GM21717 (cell line): ENCODE results near the gene OSCP1.

Experiments used
- ATAC-seq: cut with Tn5 transposase; IDR thresholded peaks from one replicate; pipeline ENCODE4 v1.9.1; 2021; ENCODE audit warnings: mild to moderate bottlenecking, moderate library complexity; ENCODE audit not compliant: unreplicated experiment

OSCP1 gene

GRCh38 chr1:36475341-36475740 lies 25.1 kb upstream of the OSCP1 start:
- no peak for ATAC-seq

- no peak for ATAC-seq
These were observed 22.4 kb upstream of the OSCP1 start for GRCh38 chr1:36472656-36473055.

GRCh38 chr1:36471830-36472641 lies 21.8 kb upstream of the OSCP1 start:
- ATAC-seq, result no peak

- no peak for ATAC-seq
These were observed 18.9 kb upstream of the OSCP1 start for GRCh38 chr1:36469163-36469562.

- ATAC-seq, result no peak
These were observed 17.6 kb upstream of the OSCP1 start for GRCh38 chr1:36467700-36468455.

GRCh38 chr1:36467027-36467410 lies 16.8 kb upstream of the OSCP1 start:
- ATAC-seq, result no peak

GRCh38 chr1:36466370-36467026 lies 16.2 kb upstream of the OSCP1 start:
- ATAC-seq, result no peak

- no peak for ATAC-seq
These were observed 15.6 kb upstream of the OSCP1 start for GRCh38 chr1:36465731-36466369.

- ATAC-seq, result peak; percentile 12
These were observed 14.5 kb upstream of the OSCP1 start for GRCh38 chr1:36464605-36465393.

- ATAC-seq, result peak; percentile 78
These were observed 13.8 kb upstream of the OSCP1 start, which contains the start of gene MRPS15 for GRCh38 chr1:36463803-36464604. Gene MRPS15, minus strand, starts transcription at chr1:36464384. Its CDS starts 109 bp downstream, at chr1:36464275.

- ATAC-seq, result no peak
These were observed 13.2 kb upstream of the OSCP1 start for GRCh38 chr1:36463463-36463802.

- no peak for ATAC-seq
These were observed 8.7 kb upstream of the OSCP1 start for GRCh38 chr1:36458910-36459309.

- no peak for ATAC-seq
These were observed 7.4 kb upstream of the OSCP1 start for GRCh38 chr1:36457691-36458090.

- ATAC-seq, result no peak
These were observed 6.2 kb upstream of the OSCP1 start for GRCh38 chr1:36456391-36456928.

GRCh38 chr1:36455386-36455785 lies 5.1 kb upstream of the OSCP1 start:
- no peak for ATAC-seq

GRCh38 chr1:36453600-36454388 lies 3.5 kb upstream of the OSCP1 start:
- no peak for ATAC-seq

- ATAC-seq, result no peak
These were observed 2.8 kb upstream of the OSCP1 start for GRCh38 chr1:36453051-36453450.

- no peak for ATAC-seq
These were observed 661 bp upstream of the OSCP1 start for GRCh38 chr1:36450919-36451305.
